Measurements from ENCODE around the gene CD19.

DNA sequence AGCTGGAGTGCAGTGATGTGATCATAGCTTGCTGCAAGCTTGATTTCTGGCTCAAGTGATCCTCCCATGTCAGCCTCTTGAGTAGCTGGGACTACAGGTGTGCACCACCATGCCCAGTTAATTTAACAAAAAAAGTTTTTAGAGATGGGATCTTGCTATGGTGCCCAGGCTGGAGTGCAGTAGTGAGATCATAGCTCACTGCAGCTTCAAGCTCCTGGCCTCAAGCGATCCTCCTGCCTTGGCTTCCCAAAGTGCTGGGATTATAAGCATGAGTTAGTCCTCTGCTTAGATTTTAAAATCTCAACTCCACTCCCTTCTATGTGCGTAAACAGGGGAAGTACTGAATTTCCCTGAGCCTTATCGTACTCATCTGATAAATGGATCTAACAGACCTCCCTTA is 13.1 kb upstream of the CD19 start:
- TF ChIP-seq, protein P1, sequence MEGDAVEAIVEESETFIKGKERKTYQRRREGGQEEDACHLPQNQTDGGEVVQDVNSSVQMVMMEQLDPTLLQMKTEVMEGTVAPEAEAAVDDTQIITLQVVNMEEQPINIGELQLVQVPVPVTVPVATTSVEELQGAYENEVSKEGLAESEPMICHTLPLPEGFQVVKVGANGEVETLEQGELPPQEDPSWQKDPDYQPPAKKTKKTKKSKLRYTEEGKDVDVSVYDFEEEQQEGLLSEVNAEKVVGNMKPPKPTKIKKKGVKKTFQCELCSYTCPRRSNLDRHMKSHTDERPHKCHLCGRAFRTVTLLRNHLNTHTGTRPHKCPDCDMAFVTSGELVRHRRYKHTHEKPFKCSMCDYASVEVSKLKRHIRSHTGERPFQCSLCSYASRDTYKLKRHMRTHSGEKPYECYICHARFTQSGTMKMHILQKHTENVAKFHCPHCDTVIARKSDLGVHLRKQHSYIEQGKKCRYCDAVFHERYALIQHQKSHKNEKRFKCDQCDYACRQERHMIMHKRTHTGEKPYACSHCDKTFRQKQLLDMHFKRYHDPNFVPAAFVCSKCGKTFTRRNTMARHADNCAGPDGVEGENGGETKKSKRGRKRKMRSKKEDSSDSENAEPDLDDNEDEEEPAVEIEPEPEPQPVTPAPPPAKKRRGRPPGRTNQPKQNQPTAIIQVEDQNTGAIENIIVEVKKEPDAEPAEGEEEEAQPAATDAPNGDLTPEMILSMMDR (IDR thresholded peaks at IDR 0.05; ENCODE audit: control extremely low read depth in 1 of 3, insufficient read depth in 1 of 3, low read depth in 1 of 3, low read length in 3 of 3) = no peak
- TF ChIP-seq ZNF274 (IDR thresholded peaks at IDR 0.05; ENCODE audit: borderline replicate concordance, extremely low read depth, low read length) = no peak
- TF ChIP-seq JUND (IDR thresholded peaks at IDR 0.05; ENCODE audit: low read length) = no peak
- no peak for TF ChIP-seq NRF1 (IDR thresholded peaks at IDR 0.05; ENCODE audit: low read depth, low read length)
- TF ChIP-seq POLR2AphosphoS5 (IDR thresholded peaks at IDR 0.05; ENCODE audit: low read depth, low read length) = no peak
- no peak for TF ChIP-seq EZH2 (IDR thresholded peaks at IDR 0.05; ENCODE audit: low read depth, low read length, severe bottlenecking)
- TF ChIP-seq PHF8 (conservative IDR thresholded peaks at IDR 0.05; ENCODE audit: low read depth, low read length) = no peak
- no peak for TF ChIP-seq RBBP5 (IDR thresholded peaks at IDR 0.05; ENCODE audit: borderline replicate concordance, low read depth, low read length)
- TF ChIP-seq EP300 (IDR thresholded peaks at IDR 0.05; ENCODE audit: borderline replicate concordance in 1 of 2, low read depth in 2 of 2, low read length in 2 of 2) = no peak
- TF ChIP-seq TEAD4 (IDR thresholded peaks at IDR 0.05; ENCODE audit: low read depth, low read length) = no peak
- TF ChIP-seq RAD21 (IDR thresholded peaks at IDR 0.05 in 1 of 2, conservative IDR thresholded peaks at IDR 0.05 in 1 of 2; ENCODE audit: low read depth in 2 of 2, low read length in 2 of 2) = no peak
- no peak for TF ChIP-seq CREB1 (IDR thresholded peaks at IDR 0.05)
- no peak for TF ChIP-seq POLR2A (IDR thresholded peaks at IDR 0.05; ENCODE audit: control extremely low read depth in 1 of 2, low read depth in 2 of 2, low read length in 2 of 2)

Measured in H1 (cell line).